GM19467 (cell line): Measurements from ENCODE around the gene ZNF846.
"Not testable (repeated sequence)": the region's sequence is repeated elsewhere in the genome, so short reads cannot be mapped to it uniquely, and the experiment has no call there.

ENCODE experiments used
- ATAC-seq: cut with Tn5 transposase; IDR thresholded peaks from one replicate; pipeline ENCODE4 v1.9.1; 2021; ENCODE audit warnings: mild to moderate bottlenecking, moderate library complexity; ENCODE audit not compliant: unreplicated experiment

Gene ZNF846

GRCh38 chr19:9768175-9769112 is at the start of gene ZNF846:
Gene ZNF846, minus strand, starts transcription at chr19:9768738. Its CDS starts 3,788 bp downstream, at chr19:9764950.
- peak; percentile 97 for ATAC-seq

DNA sequence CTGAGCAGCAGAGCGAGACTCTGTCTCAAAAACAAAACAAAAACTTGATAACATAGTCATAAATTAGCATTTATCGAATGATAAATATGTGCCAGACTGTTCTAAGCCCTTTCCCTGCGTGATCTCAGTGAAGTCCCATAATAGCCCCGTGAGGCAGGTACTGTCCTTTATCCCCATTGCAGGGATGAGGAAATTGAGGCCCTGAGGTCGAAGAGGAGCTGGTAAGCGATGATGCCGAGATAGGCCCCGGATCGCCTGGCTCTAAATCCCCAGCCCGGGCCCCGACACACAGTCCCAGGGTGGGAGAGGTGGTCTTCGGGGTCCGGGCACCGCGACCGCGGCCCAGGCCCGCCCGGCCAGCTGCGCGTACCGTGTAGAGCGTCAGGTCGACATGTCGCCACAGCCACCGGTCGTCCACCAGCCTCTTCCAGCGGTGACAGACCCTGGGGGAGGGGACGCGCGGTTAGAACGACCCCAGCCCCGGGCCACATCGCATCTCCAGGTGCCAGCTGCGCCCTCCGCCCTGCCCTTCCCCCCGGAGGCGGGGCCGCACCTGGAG is 49.7 kb upstream of the ZNF846 start:
- ATAC-seq, result no peak

GRCh38 chr19:9811139-9811538 is 42.6 kb upstream of the ZNF846 start:
- no peak for ATAC-seq

- no peak for ATAC-seq
These were observed 40.6 kb upstream of the ZNF846 start for GRCh38 chr19:9808855-9809824.

- ATAC-seq, result no peak
These were observed 38.3 kb upstream of the ZNF846 start for GRCh38 chr19:9806803-9807202.

DNA sequence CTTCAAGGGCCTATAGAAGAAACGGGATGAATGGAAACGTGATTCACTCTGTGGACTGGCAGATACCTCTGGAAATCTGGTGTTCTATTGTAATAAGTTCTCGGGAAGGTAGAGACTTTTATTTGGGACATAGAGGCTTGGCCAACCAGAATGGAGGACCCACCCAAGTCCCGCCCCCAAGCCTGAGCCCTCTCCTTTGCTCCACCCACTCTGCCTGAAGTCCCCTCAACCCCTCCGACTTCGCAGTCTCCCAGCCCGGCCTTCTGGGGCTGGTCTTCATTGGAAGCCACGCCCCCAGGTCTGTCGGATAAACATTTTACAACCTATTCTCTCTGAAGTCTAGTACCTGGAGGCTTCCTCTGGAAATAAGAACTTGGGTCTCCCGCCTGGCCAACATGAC is 33.4 kb upstream of the ZNF846 start:
- ATAC-seq, result no peak

- no peak for ATAC-seq
These were observed 30.6 kb upstream of the ZNF846 start for GRCh38 chr19:9799162-9799561.

DNA sequence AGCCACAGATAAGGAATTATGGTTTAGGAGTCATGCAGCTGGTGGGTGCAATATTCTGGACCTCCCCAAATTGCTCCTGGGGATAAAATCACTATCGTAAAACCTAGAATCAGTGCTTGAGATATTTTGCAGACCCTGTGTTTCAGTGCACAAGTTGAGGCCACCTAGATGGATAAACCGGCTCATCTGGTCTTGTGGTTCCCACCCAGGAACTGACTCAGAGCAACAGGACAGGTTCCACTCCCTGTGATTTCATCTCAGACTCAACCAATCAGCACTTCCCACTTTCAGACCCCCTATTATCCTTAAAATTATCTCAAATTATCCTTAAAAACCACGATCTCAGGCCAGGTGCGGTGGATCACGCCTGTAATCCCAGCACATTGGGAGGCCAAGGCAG is 29.3 kb upstream of the ZNF846 start:
- no peak for ATAC-seq

- ATAC-seq, result peak; percentile 52
These were observed 27.7 kb upstream of the ZNF846 start for GRCh38 chr19:9796113-9796773.

GRCh38 chr19:9793071-9793591 is 24.6 kb upstream of the ZNF846 start:
- ATAC-seq, result no peak

DNA sequence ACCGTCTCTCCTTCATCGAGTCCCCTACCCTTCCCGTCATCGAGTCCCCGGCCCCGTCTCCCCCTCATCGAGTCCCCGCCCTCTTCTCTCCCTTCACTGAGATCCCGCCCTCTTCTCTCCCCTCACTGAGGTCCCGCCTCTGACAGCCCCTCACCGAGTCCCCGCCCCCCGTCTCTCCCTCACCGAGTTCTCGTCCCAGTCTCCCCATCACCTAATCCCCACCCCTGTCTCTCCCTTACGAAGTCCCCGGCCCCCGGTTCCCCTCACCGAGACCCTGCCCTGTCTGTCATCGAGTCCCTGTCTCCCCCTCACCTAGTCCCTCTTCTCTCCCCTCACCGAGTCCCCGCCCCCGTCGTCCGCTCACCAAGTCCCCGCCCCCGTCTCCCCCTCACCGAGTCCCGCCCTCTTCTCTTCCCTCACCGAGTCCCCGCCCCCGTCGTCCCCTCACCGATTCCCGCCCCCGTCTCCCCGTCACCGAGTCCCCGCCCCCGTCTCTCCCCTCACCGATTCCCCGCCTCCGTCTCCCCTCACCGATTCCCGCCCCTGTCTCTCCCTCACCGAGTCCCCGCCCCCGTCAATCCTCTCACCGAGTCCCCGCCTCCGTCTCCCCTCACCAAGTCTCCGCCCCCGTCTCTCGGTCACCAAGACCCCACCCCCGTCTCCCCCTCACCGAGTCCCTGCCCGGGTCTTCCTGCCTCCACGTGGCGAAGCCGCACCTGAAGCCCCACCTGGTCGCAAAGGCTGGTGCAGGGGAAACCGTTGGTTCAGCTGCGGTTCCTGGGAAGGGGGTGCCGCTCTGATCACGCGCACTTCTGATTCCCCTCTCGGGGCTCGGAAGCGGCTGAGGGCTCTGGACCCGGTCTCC is 23.9 kb upstream of the ZNF846 start:
- no peak for ATAC-seq

GRCh38 chr19:9791552-9792205 is 23.1 kb upstream of the ZNF846 start:
- ATAC-seq, result no peak

DNA sequence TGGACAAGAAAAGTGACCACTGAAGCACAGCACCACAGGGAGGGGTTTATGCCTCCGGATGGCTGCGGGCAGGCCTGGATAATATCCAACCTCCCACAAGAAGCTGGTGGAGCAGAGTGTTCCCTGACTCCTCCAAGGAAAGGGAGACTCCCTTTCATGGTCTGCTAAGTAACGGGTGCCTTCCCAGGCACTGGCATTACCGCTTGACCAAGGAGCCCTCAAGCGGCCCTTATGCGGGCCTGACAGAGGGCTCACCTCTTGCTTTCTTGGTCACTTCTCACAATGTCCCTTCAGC is 22.5 kb upstream of the ZNF846 start:
- ATAC-seq, result not testable (repeated sequence)

- not testable (repeated sequence) for ATAC-seq
These were observed 21.0 kb upstream of the ZNF846 start for GRCh38 chr19:9789579-9789978.

- ATAC-seq, result no peak
These were observed 20.5 kb upstream of the ZNF846 start for GRCh38 chr19:9789066-9789465.

- ATAC-seq, result not testable (repeated sequence)
These were observed 20.1 kb upstream of the ZNF846 start for GRCh38 chr19:9788604-9789003.

DNA sequence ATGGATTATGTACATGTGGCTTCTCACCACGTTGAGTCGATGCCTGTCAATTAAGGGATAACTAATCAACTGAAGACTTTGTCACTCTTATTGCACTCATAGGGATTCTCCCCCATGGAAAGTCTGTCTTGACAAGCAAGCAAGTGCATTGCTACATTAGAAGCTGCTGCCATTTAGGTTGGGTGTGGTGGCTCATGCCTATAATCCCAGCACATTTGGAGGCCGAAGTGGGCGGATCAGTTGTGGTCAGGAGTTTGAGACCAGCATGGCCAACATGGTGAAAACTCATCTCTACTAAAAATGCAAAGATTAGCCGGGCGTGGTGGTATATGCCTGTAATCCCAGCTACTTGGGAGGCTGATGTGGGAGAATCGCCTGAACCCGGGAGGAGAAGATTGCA is 18.3 kb upstream of the ZNF846 start:
- no peak for ATAC-seq

DNA sequence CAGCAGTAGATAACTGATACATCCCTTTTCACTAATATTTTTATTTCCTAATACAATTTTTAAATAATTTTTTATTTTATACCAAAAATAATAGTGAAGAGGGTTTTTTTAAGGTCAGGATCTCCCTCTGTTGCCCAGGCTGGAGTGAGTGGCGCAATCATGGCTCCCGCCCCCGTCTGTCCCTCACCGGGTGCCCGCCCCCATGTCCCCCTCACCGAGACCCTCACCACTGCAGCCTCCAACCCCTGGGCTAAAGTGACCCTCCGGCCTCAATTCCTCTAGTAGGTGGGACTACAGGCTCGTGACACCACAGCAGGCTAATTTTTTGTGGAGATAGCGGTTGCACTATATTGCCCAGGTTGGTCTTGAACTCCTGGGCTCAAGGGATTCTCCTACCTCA is 17.8 kb upstream of the ZNF846 start:
- ATAC-seq, result no peak
